HG02885 (cell line): ENCODE measurements around the gene SPATA22.
"Not testable (repeated sequence)": the region's sequence is repeated elsewhere in the genome, so short reads cannot be mapped to it uniquely, and the experiment has no call there.

Experiments
- ATAC-seq: cut with Tn5 transposase; IDR thresholded peaks from one replicate; pipeline ENCODE4 v1.9.1; 2021; ENCODE audit warnings: mild to moderate bottlenecking; ENCODE audit not compliant: unreplicated experiment, poor library complexity

The SPATA22 gene

GRCh38 chr17:3471599-3471998, at the start of gene SPATA22:
SPATA22 (minus strand) TSS chr17:3471819; CDS start chr17:3469325, 2,494 bp downstream.
- ATAC-seq, result no peak

GRCh38 chr17:3519472-3519871, 47.9 kb upstream of the SPATA22 start:
- ATAC-seq, result not testable (repeated sequence)

GRCh38 chr17:3514873-3515272, 43.3 kb upstream of the SPATA22 start:
- ATAC-seq, result no peak

GRCh38 chr17:3514167-3514566, 42.5 kb upstream of the SPATA22 start:
- ATAC-seq, result not testable (repeated sequence)

- no peak for ATAC-seq
These were observed 41.9 kb upstream of the SPATA22 start for GRCh38 chr17:3513305-3514035.

- no peak for ATAC-seq
These were observed 41.0 kb upstream of the SPATA22 start for GRCh38 chr17:3512505-3513171.

- no peak for ATAC-seq
These were observed 40.4 kb upstream of the SPATA22 start for GRCh38 chr17:3511852-3512504.

- ATAC-seq, result no peak
These were observed 38.5 kb upstream of the SPATA22 start for GRCh38 chr17:3510090-3510489.

GRCh38 chr17:3507869-3508268, 36.2 kb upstream of the SPATA22 start:
- no peak for ATAC-seq

- ATAC-seq, result no peak
These were observed 35.5 kb upstream of the SPATA22 start for GRCh38 chr17:3507071-3507470.

- ATAC-seq, result no peak
These were observed 34.4 kb upstream of the SPATA22 start for GRCh38 chr17:3506054-3506453.

- no peak for ATAC-seq
These were observed 33.4 kb upstream of the SPATA22 start for GRCh38 chr17:3505008-3505407.

GRCh38 chr17:3503285-3503684, 31.7 kb upstream of the SPATA22 start:
- ATAC-seq, result no peak

GRCh38 chr17:3502466-3502865, 30.8 kb upstream of the SPATA22 start:
- no peak for ATAC-seq

GRCh38 chr17:3501344-3501743, 29.7 kb upstream of the SPATA22 start:
- ATAC-seq, result no peak

- ATAC-seq, result no peak
These were observed 25.5 kb upstream of the SPATA22 start for GRCh38 chr17:3497101-3497500.

- ATAC-seq, result no peak
These were observed 14.0 kb upstream of the SPATA22 start for GRCh38 chr17:3485481-3486068.

GRCh38 chr17:3482852-3483251, 11.2 kb upstream of the SPATA22 start:
- ATAC-seq, result no peak

- ATAC-seq, result no peak
These were observed 8.4 kb upstream of the SPATA22 start for GRCh38 chr17:3479988-3480387.

GRCh38 chr17:3475812-3476610, 4.4 kb upstream of the SPATA22 start, which contains the start of gene ASPA:
ASPA (plus strand) TSS chr17:3475997; CDS start chr17:3476160, 163 bp downstream.
- ATAC-seq, result no peak
